ENCODE data around the gene ACTL10. TPM values are rescaled to one million over a fixed set of nuclear protein-coding genes. Genes with fewer than 3 reads are reported as not detected.

The ACTL10 gene
- total and polyA plus RNA-seq, 10 donors: 1.1 to 3.5 (median 2.1) TPM

DNA sequence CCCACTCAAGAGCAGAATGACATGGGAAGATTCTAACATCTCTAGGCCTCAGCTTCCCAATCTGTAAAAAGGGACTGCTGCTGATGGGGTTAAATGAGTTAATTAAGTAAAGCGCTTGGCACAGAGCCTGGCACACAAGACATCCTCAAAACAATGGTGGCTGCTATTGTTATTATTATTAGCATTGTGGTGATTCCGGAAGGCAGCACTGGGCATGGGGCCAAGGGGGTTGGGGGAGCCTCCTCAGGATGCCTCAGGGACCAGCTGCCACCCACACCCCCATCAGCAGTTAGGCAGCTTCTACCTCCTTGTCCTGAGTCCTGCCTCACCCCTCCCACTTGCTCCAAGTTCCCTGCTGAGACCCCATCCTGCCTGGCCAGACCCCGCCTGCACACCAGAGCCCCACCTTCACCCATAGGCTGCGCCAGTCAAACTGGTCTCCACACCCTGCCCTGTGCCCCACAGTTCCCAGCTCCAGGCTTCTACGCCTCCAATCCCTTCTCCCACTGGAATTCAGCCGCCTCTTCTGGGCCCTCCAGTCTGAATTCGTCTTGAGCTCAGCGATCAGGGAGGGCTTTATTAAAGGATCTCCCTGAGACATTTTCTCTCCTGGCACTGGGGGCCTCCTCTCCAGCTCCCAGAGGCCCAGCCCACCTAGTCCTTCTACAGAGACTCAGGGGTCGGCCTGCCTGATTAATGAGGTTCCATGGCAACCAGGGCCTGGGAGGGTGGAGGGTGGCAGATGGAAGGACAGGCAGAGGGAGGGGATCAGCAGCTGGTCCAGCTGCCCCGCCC, 18.0 kb downstream of the ACTL10 start:
- Histone ChIP-seq H3K9me3 (no peaks in the 10 kb centered on the region), H3K27me3 (replicated peaks in 1 of 7) (no peaks in the 10 kb centered on the region), H3K4me1 (peaks cover 8 to 58% (median 30%) of the 10 kb centered on the region in 6 donors), H3K27ac (peak overlapping the region in 4 of 8 donors; percentile 58 to 74 (median 60)), H3K36me3 (no peaks in the 10 kb centered on the region), H3K4me3 (peak overlapping the region in 4 of 8 donors; percentile 46 to 75 (median 50))
- intact Hi-C loops (cut with DNase I; ENCODE audit: low total_unique reads): no loop called here
- 46 to 54% (median 51%) methylated on average over 10 of the region's 10 CpGs for WGBS, 5 donors
- TF ChIP-seq, protein P1, sequence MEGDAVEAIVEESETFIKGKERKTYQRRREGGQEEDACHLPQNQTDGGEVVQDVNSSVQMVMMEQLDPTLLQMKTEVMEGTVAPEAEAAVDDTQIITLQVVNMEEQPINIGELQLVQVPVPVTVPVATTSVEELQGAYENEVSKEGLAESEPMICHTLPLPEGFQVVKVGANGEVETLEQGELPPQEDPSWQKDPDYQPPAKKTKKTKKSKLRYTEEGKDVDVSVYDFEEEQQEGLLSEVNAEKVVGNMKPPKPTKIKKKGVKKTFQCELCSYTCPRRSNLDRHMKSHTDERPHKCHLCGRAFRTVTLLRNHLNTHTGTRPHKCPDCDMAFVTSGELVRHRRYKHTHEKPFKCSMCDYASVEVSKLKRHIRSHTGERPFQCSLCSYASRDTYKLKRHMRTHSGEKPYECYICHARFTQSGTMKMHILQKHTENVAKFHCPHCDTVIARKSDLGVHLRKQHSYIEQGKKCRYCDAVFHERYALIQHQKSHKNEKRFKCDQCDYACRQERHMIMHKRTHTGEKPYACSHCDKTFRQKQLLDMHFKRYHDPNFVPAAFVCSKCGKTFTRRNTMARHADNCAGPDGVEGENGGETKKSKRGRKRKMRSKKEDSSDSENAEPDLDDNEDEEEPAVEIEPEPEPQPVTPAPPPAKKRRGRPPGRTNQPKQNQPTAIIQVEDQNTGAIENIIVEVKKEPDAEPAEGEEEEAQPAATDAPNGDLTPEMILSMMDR (IDR thresholded peaks at IDR 0.05 in 8 of 11, conservative IDR thresholded peaks at IDR 0.05 in 3 of 11): no peak
- TF ChIP-seq POLR2AphosphoS5 (IDR thresholded peaks at IDR 0.05): no peak
- TF ChIP-seq POLR2A (IDR thresholded peaks at IDR 0.05): no peak
- DNase-seq: no peak

DNA sequence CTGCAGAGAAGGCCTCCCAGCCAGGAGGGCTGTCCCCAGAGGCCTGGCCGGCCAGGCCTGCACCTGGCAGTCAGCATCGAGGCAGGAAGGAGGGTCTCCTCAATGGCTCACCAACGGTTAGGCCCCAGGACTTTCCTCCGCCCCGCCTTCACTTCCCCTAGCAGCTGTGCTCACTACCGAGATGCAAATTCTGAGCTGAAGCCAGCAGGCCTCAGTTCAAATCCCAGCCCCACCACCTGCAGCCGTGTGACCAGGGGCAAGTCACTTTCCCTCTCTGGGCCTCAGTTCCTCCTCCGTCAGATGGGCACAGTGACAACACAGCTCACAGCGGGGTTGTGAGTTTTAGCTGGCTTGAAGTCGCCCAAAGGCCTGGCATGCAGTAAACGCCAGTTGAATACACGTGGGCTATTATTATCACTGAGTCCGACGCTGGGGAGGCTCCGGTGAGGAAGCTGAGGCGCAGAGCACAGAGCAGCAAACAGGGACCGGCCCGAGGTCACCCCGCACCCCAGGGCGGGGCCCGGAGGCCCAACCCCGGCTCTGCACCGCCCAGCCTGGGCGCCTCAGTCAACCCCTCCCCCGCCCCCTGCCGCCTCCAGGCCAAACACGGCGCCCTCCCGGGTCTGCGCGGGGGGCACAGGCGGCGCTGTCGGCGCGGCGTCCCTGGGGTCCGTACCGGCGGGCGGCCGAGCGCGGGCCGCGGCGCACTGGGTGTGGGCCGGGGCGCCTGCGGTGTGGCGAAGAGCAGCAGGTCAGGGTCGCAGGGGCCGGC, 18.8 kb downstream of the ACTL10 start:
- H3K4me1 ChIP-seq: peaks cover 8 to 60% (median 30%) of the 10 kb centered on the region in 6 donors
- intact Hi-C loops (cut with DNase I; ENCODE audit: low total_unique reads): no loop called here

DNA sequence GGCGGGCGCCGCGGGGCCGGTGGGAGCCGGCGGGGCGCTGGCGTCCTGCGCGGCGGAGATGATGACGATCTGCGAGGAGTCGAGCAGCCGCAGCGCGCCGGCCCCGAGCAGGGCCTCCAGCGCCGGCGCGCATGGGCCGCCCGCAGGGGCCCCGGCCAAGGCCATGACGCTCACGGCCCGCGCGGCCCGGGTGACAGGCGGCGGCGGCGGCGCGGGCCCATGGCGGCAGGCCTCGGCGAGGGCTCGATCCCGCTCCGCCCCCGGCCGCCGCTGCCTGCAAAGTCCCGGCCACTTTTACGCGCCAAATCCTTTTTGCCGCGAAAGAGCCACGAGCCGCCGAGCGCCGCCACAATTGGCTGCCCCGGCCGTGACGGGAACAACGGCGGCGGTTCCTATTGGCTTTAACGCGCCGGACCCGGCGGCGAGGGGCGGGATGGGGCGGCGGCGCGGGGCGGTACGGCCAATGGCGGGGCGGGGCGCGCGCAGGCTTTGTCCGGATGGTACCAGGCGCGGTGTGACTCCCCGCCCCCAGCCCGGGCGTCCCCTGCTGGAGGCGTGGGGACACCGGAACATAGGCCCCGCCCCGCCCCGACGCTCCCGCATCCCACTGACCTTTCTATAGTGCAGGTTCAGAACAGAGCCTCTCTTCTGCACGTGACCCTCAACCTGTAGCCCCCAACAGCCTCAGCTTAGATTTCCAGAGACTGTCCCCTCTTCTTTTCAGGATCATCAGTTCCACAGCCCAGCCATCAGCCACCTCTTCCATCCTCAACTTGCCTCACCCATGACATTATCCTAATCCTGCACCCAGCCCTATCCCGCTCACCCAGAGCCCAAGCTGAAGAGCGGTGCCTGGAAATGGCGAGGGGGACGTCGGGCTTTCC, 19.6 kb downstream of the ACTL10 start, which contains the start of gene E2F1:
Gene E2F1 (minus strand): TSS at position 286 of the 884 bp plus-strand sequence. CDS start 121 bp downstream, at position 165.
- Histone ChIP-seq H3K27ac (peak within 1 kb of the TSS in 6 of 8 donors; percentile 15 to 74 (median 59)), H3K27me3 (replicated peaks in 1 of 7) (no peaks in the 10 kb centered on the region), H3K36me3 (no peaks in the 10 kb centered on the region), H3K9me3 (no peaks in the 10 kb centered on the region), H3K4me1 (peaks cover 8 to 62% (median 30%) of the 10 kb centered on the region in 6 donors), H3K4me3 (peak within 1 kb of the TSS; percentile 13 to 75 (median 44))
- peak; percentile 98 for DNase-seq
- intact Hi-C loops (cut with DNase I; ENCODE audit: low total_unique reads): no loop called here
- no peak for TF ChIP-seq POLR2A (IDR thresholded peaks at IDR 0.05)
- TF ChIP-seq, protein P1 (IDR thresholded peaks at IDR 0.05 in 8 of 11, conservative IDR thresholded peaks at IDR 0.05 in 3 of 11): peak; percentile 6 to 80 (median 61)
- peak; percentile 56 to 80 (median 77) for TF ChIP-seq POLR2AphosphoS5 (IDR thresholded peaks at IDR 0.05)
- WGBS, 5 donors: 2 to 20% (median 3%) methylated on average over 10 to 101 of the region's 101 CpGs

More for the DNA sequence above, 18.8 kb downstream of the ACTL10 start:
- DNase-seq: peak; percentile 87
- TF ChIP-seq POLR2A (IDR thresholded peaks at IDR 0.05): no peak
- TF ChIP-seq, protein P1 (IDR thresholded peaks at IDR 0.05 in 8 of 11, conservative IDR thresholded peaks at IDR 0.05 in 3 of 11): no peak
- peak in 1 of 3 donors; percentile 31 for TF ChIP-seq POLR2AphosphoS5 (IDR thresholded peaks at IDR 0.05)
- Histone ChIP-seq H3K27ac (peak overlapping the region in 6 of 8 donors; percentile 15 to 74 (median 59)), H3K36me3 (no peaks in the 10 kb centered on the region), H3K9me3 (no peaks in the 10 kb centered on the region), H3K4me3 (peak overlapping the region; percentile 13 to 75 (median 44)), H3K27me3 (replicated peaks in 1 of 7) (no peaks in the 10 kb centered on the region)
- 0 to 3% (median 2%) methylated on average over 12 to 53 of the region's 53 CpGs for WGBS, 5 donors
